ENCODE measurements around the gene KLF12. TPM values are rescaled to one million over a fixed set of nuclear protein-coding genes. Genes with fewer than 3 reads are reported as not detected.

The KLF12 gene
- total RNA-seq, 1 experiment from 2014 or later, result 7.8 TPM

GRCh38 chr13:74114202-74114601 lies 20.0 kb downstream of the KLF12 start:
- POLR2A ChIA-PET, result no interaction called here
- no peak overlapping the region for H3K9ac ChIP-seq (ENCODE audit: low read length)
- ATAC-seq (no peak), DNase-seq (ENCODE audit: low read depth, low spot score) (no peak)
- no peaks in the 10 kb centered on the region for H3K9me2 ChIP-seq (ENCODE audit: insufficient read depth)
- H3K4me2 ChIP-seq (ENCODE audit: low read length), result no peak overlapping the region
- H3K27ac ChIP-seq (ENCODE audit: low read depth, low read length), result no peak overlapping the region
- TF ChIP-seq, protein P1, sequence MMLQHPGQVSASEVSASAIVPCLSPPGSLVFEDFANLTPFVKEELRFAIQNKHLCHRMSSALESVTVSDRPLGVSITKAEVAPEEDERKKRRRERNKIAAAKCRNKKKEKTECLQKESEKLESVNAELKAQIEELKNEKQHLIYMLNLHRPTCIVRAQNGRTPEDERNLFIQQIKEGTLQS (IDR thresholded peaks at IDR 0.05), result no peak
- TF ChIP-seq EGR1 (IDR thresholded peaks at IDR 0.05; ENCODE audit: low read depth), result no peak
- no peak for TF ChIP-seq CBX3 (IDR thresholded peaks at IDR 0.05; ENCODE audit: low read depth)
- no peak for TF ChIP-seq RAD21 (IDR thresholded peaks at IDR 0.05; ENCODE audit: low read depth)
- TF ChIP-seq ELF1 (IDR thresholded peaks at IDR 0.05; ENCODE audit: borderline replicate concordance, low read depth), result no peak
- no peak for TF ChIP-seq FOSL1 (IDR thresholded peaks at IDR 0.05; ENCODE audit: low read depth)
- TF ChIP-seq, protein P2, sequence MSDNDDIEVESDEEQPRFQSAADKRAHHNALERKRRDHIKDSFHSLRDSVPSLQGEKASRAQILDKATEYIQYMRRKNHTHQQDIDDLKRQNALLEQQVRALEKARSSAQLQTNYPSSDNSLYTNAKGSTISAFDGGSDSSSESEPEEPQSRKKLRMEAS (IDR thresholded peaks at IDR 0.05), result no peak
- no peak for TF ChIP-seq SP1 (IDR thresholded peaks at IDR 0.05; ENCODE audit: low read depth)
- no peak for TF ChIP-seq REST (IDR thresholded peaks at IDR 0.05; ENCODE audit: low read depth)
- no peak for TF ChIP-seq TCF7L2 (IDR thresholded peaks at IDR 0.05; ENCODE audit: borderline replicate concordance, extremely low read depth, insufficient read depth, insufficient read length)
- CTCF ChIA-PET, result no interaction called here
- H3K4me3 ChIP-seq (replicated peaks in 1 of 2; ENCODE audit: low read depth in 1 of 2, low read length in 2 of 2), result no peak overlapping the region
- BruUV-seq (replicated peaks), result no TSS peak
- no peaks in the 10 kb centered on the region for H3K27me3 ChIP-seq (ENCODE audit: insufficient read depth, low read length)
- H3K79me2 ChIP-seq (ENCODE audit: insufficient read depth, low read length), result no peaks in the 10 kb centered on the region
- no peak overlapping the region for H2AFZ ChIP-seq (ENCODE audit: low read depth, low read length, poor library complexity, severe bottlenecking)
- intact Hi-C loops (cut with micrococcal nuclease), result no loop called here
- RAD21 ChIA-PET (ENCODE audit: low non-redundant PET in 1 of 2, low total read pairs in 2 of 2, uncharacterized antibody in 2 of 2, unreplicated experiment in 2 of 2), result no interaction called here
- H3K36me3 ChIP-seq (ENCODE audit: control insufficient read depth in 1 of 2, insufficient read depth in 2 of 2, low read length in 2 of 2), result no peaks in the 10 kb centered on the region
- H3K9me3 ChIP-seq (ENCODE audit: control insufficient read depth in 1 of 2, insufficient read depth in 1 of 2, low read depth in 1 of 2, low read length in 2 of 2), result peaks cover 0 to 6% of the 10 kb centered on the region in 2 experiments; a peak in 2 of 4 replicates
- H3K4me1 ChIP-seq (ENCODE audit: control insufficient read depth in 1 of 2, insufficient read depth in 2 of 2, low read length in 2 of 2), result no peaks in the 10 kb centered on the region
- H4K20me1 ChIP-seq (ENCODE audit: insufficient read depth), result no peaks in the 10 kb centered on the region

Measured in HCT116 (cell line).